Measurements from ENCODE around the gene SLC16A4. TPM values are rescaled to one million over a fixed set of nuclear protein-coding genes. Genes with fewer than 3 reads are reported as not detected.
A peak's percentile ranks its signal among the peaks of the same experiment; 100 is the strongest.

Gene SLC16A4
- total RNA-seq, 1 donor from 2014 or later, result 6.4 TPM

GRCh38 chr1:110321846-110322245 is 69.0 kb downstream of the SLC16A4 start:
- Histone ChIP-seq H3K9me3 (no peaks in the 10 kb centered on the region), H3K27me3 (no peaks in the 10 kb centered on the region), H3K4me3 (no peak overlapping the region), H3K27ac (no peak overlapping the region), H3K36me3 (no peaks in the 10 kb centered on the region), H3K4me1 (no peaks in the 10 kb centered on the region)
- intact Hi-C loops (cut with DNase I), result no loop called here
- no peak for TF ChIP-seq POLR2A (IDR thresholded peaks at IDR 0.05)
- no peak for TF ChIP-seq POLR2AphosphoS5 (IDR thresholded peaks at IDR 0.05; ENCODE audit: insufficient read depth in 1 of 2, low read depth in 1 of 2)
- TF ChIP-seq, protein P1, sequence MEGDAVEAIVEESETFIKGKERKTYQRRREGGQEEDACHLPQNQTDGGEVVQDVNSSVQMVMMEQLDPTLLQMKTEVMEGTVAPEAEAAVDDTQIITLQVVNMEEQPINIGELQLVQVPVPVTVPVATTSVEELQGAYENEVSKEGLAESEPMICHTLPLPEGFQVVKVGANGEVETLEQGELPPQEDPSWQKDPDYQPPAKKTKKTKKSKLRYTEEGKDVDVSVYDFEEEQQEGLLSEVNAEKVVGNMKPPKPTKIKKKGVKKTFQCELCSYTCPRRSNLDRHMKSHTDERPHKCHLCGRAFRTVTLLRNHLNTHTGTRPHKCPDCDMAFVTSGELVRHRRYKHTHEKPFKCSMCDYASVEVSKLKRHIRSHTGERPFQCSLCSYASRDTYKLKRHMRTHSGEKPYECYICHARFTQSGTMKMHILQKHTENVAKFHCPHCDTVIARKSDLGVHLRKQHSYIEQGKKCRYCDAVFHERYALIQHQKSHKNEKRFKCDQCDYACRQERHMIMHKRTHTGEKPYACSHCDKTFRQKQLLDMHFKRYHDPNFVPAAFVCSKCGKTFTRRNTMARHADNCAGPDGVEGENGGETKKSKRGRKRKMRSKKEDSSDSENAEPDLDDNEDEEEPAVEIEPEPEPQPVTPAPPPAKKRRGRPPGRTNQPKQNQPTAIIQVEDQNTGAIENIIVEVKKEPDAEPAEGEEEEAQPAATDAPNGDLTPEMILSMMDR (IDR thresholded peaks at IDR 0.05), result no peak
- peak in 1 of 2 donors; percentile 16 for DNase-seq (ENCODE audit: extremely low spot score in 2 of 2)

GRCh38 chr1:110321045-110321444 is 69.8 kb downstream of the SLC16A4 start:
- TF ChIP-seq, protein P1 (IDR thresholded peaks at IDR 0.05), result no peak
- TF ChIP-seq POLR2AphosphoS5 (IDR thresholded peaks at IDR 0.05; ENCODE audit: insufficient read depth in 1 of 2, low read depth in 1 of 2) (no peak), POLR2A (IDR thresholded peaks at IDR 0.05) (no peak)
- no peaks in the 10 kb centered on the region for H3K27me3 ChIP-seq
- H3K27ac ChIP-seq, result no peak overlapping the region
- H3K36me3 ChIP-seq, result no peaks in the 10 kb centered on the region
- H3K4me3 ChIP-seq, result no peak overlapping the region
- no peaks in the 10 kb centered on the region for H3K4me1 ChIP-seq
- no peaks in the 10 kb centered on the region for H3K9me3 ChIP-seq
- intact Hi-C loops (cut with DNase I), result no loop called here
- no peak for DNase-seq (ENCODE audit: extremely low spot score in 2 of 2)

DNA sequence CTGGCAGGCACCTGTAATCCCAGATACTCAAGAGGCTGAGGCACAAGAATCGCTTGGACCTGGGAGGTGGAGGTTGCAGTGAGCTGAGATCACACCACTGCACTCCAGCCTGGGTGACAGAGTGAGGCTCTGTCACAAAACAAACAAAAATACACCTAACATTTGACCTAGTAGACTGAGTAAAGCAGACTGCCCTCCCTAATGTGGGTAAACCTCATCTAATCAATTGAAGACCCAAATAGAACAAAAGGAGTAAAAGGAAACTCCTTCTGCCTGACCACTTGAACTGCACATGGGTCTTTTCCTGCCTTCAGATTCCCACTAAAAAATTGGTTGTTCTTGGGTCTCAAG is 70.7 kb downstream of the SLC16A4 start:
- intact Hi-C loops (cut with DNase I), result no loop called here
- Histone ChIP-seq H3K4me3 (no peak overlapping the region), H3K9me3 (no peaks in the 10 kb centered on the region), H3K4me1 (no peaks in the 10 kb centered on the region), H3K27me3 (no peaks in the 10 kb centered on the region), H3K36me3 (no peaks in the 10 kb centered on the region), H3K27ac (no peak overlapping the region)
- TF ChIP-seq POLR2AphosphoS5 (IDR thresholded peaks at IDR 0.05; ENCODE audit: insufficient read depth in 1 of 2, low read depth in 1 of 2) (no peak), POLR2A (IDR thresholded peaks at IDR 0.05) (no peak)
- TF ChIP-seq, protein P1 (IDR thresholded peaks at IDR 0.05), result no peak
- DNase-seq (ENCODE audit: extremely low spot score in 2 of 2), result no peak

DNA sequence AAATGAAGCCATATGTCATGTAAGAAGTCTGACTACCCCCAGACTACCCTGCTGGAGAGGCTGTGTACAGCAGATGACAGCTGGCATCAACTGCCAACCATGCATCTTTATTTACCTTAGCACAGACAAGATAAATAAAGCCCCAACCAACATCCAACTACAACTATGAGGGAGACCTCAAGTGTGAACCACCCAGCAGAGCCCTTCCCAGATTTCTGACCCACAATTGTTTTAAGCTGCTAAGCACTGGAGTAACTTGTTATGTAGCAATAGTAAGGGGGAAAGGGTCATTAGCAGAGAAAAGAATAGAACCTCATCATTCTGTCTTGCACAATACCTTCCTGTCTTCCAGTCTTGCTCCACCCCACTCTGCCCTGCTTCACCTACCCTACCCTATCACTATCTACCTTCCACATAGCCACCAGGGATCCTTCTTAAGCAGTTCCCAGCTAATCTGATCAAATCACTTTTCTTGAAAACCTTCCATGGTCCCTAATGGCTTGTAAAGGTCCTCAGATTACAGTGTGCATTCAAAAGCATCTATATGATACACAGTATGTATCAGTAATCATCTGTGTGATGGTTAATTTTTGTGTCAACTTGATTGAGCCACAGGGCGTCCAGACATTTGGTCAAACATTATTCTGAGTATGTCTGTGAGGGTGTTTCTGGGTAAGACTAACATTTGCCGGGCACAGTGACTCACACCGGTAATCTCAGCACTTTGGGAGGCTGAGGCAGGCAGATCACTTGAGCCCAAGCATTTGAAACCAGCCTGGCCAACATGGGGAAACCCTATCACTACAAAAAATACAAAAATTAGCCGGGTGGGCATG is 71.3 kb downstream of the SLC16A4 start:
- no peak for DNase-seq (ENCODE audit: extremely low spot score in 2 of 2)
- Histone ChIP-seq H3K36me3 (no peaks in the 10 kb centered on the region), H3K27me3 (no peaks in the 10 kb centered on the region), H3K4me3 (no peak overlapping the region), H3K27ac (no peak overlapping the region), H3K9me3 (no peaks in the 10 kb centered on the region), H3K4me1 (no peaks in the 10 kb centered on the region)
- intact Hi-C loops (cut with DNase I), result loop anchor here (10.0 kb wide), 1 partner anchor 145 kb away; no protein-coding TSS in a partner anchor
- TF ChIP-seq POLR2A (IDR thresholded peaks at IDR 0.05) (no peak), POLR2AphosphoS5 (IDR thresholded peaks at IDR 0.05; ENCODE audit: insufficient read depth in 1 of 2, low read depth in 1 of 2) (no peak)
- TF ChIP-seq, protein P1 (IDR thresholded peaks at IDR 0.05), result no peak

GRCh38 chr1:110318046-110318445 is 72.8 kb downstream of the SLC16A4 start:
- Histone ChIP-seq H3K9me3 (no peaks in the 10 kb centered on the region), H3K27ac (no peak overlapping the region), H3K36me3 (no peaks in the 10 kb centered on the region), H3K4me3 (no peak overlapping the region), H3K4me1 (no peaks in the 10 kb centered on the region), H3K27me3 (no peaks in the 10 kb centered on the region)
- DNase-seq (ENCODE audit: extremely low spot score in 2 of 2), result peak in 1 of 2 donors; percentile 52
- TF ChIP-seq, protein P1 (IDR thresholded peaks at IDR 0.05), result no peak
- TF ChIP-seq POLR2AphosphoS5 (IDR thresholded peaks at IDR 0.05; ENCODE audit: insufficient read depth in 1 of 2, low read depth in 1 of 2), result no peak
- TF ChIP-seq POLR2A (IDR thresholded peaks at IDR 0.05), result no peak
- intact Hi-C loops (cut with DNase I), result loop anchor here (10.0 kb wide), 1 partner anchor 147 kb away; no protein-coding TSS in a partner anchor

Measured in vagina (tissue), 2 donors.